Stimulated activated CD4-positive, alpha-beta T cell treated with anti-CD3 and anti-CD28 coated beads, Interleukin-4, amount 100 ng/mL, for 1 hour (primary cell): Measurements from ENCODE around the gene SYN1.

Experiments used
- DNase-seq: peaks from one replicate; pipeline ENCODE4 v3.0.0-alpha.2; 2020

The SYN1 gene

DNA sequence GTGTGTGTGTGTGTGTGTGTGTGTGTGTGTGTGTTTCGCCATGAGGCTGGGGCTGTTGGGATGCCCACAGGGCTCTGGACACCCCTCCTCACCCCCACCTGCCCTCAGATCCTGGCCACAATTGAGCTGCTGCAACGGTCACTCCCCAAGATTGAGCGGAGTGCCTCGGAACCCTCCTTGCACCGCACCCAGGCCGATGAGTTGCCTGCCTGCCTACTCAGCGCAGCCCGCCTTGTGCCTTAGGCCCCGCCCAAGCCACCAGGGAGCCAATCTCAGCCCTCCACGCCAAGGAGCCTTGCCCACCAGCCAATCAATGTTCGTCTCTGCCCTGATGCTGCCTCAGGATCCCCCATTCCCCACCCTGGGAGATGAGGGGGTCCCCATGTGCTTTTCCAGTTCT, 48.4 kb downstream of the SYN1 start:
- DNase-seq, result no peak

DNA sequence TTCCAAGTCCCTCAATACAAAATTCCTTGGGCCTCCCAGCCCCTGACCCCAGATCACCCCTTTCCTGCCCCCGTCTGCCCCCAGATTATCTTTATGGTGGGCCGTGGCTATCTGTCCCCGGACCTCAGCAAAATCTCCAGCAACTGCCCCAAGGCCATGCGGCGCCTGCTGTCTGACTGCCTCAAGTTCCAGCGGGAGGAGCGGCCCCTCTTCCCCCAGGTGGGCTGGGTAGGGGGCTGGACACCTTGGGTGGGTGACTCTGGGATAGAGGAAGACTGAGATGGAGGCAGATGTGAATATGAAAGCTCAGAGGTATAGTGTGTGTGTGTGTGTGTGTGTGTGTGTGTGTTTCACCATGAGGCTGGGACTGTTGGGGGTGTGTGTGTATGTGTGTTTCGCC, 48.9 kb downstream of the SYN1 start:
- no peak for DNase-seq

DNA sequence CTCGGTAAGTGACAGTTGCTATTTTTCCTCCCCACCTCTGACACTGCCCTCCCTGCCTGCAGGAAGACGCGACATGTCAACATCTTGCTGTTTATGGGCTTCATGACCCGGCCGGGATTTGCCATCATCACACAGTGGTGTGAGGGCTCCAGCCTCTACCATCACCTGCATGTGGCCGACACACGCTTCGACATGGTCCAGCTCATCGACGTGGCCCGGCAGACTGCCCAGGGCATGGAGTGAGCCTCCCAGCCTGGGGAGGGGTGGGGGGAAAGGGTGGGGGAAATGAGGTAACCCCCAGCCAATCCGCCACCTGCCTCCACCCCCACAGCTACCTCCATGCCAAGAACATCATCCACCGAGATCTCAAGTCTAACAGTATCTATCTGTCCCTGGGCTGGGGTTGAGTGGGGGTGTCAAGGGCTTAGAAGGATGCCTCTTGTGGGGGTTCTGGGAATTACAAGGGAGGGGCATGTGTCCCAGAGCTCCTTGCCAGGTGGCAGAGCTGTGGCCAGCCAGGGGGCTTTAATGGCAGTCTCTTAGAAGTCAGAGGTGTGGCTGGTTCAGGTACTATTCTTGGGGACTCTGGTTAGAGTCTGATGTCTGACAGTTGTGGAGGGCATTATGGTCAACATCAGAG, 50.9 kb downstream of the SYN1 start:
- DNase-seq, result peak; percentile 24

DNA sequence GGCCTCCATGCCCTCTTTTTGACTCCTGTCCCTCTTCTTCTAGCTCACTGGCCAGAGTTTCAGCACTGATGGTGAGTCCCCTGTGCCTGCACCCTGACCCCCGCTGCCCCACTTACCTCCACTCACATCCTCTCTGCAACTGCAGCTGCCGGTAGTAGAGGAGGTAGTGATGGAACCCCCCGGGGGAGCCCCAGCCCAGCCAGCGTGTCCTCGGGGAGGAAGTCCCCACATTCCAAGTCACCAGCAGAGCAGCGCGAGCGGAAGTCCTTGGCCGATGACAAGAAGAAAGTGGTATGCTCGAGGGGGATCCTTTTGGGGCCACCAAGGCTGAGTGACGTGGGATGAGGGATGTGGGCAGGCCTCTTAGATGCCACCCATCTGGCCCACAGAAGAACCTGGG, 52.8 kb downstream of the SYN1 start:
- DNase-seq, result no peak

DNA sequence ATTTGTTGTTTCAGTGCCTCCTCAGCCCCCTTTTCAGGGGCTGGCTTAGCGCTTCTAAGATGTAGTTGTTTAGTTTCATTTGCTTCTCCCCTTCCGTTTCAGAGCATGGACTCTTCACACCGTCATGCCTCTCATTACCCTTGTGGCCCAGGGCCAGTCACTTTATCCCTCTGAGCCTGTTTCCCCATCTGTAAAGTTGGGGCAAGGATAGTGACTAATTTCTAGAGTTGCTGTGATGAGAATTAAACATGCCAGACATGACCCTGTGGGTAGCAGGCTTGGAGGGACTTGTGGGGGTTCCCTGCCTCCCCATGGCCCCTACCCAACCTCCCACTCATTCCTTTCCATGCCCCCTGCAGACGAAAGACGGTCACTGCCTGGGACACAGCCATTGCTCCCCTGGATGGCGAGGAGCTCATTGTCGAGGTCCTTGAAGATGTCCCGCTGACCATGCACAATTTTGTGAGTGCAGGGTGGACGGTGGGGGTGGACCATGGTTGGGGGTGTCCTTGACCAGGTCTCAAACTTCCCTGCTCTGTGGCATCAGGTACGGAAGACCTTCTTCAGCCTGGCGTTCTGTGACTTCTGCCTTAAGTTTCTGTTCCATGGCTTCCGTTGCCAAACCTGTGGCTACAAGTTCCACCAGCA, 55.1 kb downstream of the SYN1 start:
- no peak for DNase-seq

DNA sequence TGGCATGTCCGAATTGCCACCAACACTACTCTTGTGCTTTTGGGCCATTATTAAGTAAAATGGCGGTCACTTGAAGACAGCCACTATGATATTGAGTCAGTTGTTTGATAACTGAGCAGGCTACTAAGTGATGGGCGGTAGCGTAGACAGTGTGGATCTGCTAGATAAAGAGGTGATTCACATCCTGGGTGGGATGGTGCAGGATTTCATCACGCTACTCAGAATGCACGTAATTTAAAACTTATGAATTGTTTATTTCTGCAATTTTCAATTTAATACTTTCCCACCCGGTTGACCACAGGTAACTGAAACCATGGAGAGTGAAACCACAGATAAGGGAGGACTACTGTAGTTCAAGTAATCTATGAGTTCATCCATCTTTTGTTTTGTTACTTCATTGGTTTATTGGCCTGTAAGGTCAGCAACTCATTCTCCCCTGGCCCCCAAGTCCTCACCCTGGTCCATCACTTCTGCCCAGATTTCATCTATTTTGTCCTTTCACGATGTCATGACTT, 55.8 kb downstream of the SYN1 start:
- no peak for DNase-seq

DNA sequence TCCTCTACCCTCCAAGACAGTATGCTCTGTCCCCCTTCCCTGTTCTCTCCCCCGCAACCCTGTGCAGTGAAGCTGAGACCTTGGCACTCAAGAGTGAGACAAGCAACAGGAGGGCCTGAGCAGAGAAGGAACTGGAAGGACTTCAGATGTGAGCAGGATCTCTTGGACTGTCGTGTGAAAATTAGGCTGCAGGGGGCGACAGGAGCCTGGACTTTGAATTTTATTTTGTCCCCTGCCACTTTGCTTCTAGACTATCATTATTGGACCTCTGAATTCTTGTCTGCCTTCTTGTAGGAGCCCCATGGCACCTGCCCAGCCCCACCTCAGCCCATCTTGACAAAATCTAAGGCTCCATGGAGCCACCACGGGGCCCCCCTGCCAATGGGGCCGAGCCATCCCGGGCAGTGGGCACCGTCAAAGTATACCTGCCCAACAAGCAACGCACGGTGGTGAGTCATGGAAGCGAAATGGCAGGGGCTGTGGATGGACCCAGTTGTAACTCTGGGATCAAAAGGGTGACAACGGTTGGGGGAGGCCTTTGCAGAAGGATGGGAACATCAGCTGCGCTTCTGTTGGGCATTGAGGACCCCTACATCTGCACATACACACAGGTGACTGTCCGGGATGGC, 56.9 kb downstream of the SYN1 start:
- peak; percentile 30 for DNase-seq

DNA sequence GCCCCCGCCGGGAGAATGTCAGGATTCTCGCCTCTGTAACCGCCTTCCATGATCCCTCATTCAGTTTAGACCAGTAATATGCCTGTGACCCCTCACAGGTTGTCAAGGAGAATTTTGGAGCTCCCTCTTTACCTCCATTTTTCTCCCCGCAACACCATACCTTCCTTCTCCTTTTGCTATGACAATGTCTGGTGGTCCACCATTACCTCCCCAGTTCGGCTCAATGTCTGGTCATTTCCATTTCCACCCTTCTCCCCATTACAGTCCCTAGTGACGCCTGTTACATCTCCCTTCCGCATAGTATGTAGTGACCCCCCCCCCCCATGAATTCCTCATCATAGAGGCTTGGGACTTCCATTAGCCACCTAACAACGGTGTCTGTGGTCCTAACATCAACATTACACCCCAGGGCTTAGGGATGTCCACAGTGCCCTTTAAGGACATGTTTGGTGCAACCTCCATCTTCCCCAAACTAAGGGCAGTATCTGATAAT, 58.0 kb downstream of the SYN1 start:
- no peak for DNase-seq

DNA sequence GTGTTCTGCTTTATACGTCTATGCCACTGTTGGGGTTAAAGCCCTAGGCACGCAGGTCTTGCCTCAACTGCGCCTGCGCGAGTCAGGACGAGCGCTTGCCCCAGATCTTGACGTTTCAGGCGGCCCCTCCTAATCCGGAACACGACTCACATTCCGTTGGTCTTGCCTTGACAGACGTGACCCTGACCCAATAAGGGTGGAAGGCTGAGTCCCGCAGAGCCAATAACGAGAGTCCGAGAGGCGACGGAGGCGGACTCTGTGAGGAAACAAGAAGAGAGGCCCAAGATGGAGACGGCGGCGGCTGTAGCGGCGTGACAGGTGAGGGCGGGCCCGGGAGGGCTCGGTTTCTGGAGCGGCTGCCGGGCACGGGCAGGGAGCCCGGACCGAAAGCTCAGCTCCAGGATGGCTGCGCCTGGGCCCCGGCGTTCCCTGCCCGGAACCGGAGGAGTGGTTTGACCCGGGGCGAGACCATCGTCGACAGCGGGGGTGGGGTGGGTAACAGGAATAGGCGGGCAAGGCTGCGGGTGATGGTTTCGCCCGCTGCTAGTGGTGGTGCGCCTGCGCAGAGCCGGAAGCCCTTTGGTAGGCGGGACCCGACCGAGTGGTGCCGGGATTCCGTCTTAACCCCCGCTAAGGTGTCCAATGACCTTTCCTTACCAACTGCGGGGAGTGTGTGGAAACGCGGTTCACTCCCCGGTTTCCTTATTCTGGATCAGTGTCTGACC, 58.6 kb downstream of the SYN1 start, which contains the start of gene ARAF:
ARAF (plus strand) TSS at position 272 of the 725 bp plus-strand sequence. CDS start 1,763 bp downstream, outside the sequence.
- DNase-seq, result peak; percentile 90

DNA sequence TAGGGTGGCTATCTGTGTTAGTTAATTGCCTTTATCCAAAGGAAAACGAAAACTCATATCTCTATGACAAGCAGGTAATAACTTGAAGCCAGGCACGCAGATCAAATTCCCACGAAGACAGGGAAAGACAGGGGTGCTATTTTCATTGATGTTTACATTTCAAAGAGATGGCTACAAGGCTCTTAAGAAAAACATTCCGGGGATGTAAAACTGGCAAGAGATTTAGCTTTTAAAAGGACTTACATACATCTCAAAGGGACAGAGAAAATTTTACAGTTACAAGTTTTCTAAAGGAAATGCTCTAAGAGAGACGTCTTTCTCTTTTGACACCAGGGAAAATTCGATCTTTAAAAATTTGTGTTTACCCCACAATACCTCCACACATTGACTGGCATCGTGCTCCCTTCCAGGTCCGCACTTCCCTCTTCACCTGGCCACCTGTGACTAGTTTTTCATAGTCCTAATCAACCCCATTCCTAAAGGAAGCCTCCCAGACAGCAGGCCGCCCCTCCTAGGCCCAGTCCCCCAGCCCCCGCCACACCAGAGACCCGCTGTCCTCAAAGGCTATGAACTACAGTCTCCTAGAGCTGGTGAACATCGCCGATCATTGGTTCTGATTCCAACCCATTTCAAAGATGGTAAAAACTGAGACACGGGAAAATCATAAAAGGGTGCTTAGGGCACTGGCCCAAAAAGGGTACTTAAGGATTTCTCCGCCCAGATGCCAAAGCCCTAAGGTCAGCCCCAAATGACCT, 59.3 kb downstream of the SYN1 start:
- no peak for DNase-seq

DNA sequence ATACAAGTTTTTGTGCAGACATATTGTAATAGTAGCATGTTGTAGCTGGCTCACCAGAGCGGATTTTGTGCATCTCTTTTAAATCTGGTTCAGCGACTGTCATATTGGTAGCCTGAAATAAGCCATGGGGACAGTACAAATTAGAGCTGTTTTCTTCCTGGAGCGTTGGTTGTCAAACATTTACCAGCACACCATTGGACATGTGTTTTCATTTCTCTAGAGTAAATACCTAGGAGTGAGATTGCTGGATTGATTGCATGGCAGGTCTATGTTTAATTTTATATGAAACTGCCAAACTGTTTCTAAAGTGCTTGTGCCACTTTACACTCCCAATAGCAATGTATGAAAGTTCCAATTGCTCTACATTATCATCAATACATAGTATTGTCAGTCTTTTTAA, 61.2 kb downstream of the SYN1 start:
- DNase-seq, result no peak

DNA sequence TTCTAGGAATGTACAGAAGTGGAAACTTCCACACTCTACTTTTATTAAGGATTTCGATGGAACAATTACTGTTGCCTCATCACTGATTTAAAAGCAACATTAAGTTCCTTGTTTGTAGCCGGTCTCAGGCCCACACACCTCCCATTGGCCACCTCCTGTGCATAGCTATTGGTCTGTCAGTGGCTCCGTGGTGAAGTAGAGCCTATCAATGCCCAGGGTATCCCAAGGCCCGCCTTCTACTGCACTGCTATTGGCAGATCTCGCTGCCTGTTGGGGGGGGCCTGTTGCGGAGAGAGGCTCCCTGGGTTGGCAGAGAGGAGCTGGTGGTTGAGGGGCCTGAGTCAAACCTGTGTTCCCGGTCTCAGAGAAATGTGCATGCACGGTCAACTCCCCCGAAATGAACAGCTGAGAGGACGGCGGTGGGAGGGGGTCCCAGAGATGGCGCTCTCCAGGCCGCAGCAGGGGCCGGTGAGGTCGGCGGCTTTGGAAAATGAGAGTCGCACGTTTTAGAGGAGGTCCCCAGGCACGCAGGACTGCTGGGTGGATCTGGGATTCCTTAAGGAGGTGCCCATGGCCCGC, 63.5 kb downstream of the SYN1 start:
- DNase-seq, result peak; percentile 76

DNA sequence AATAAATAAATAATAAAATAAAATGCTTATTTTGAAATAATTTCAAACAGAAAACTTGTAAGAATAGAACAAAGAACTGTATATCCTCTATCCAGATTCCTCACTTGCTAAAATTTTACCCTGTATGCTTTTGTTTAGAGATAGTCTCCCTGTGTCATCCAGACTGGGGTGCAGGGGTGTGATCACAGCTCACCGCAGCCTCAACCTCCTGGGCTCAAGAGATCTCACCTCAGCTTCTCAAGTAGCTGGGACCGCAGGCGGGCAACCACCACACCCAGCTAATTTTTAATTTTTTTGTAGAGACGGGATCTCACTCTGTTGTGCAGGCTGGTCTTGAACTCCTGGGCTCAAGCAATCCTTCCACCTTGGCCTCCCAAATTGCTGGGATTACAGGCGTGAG, 76.2 kb downstream of the SYN1 start:
- no peak for DNase-seq

DNA sequence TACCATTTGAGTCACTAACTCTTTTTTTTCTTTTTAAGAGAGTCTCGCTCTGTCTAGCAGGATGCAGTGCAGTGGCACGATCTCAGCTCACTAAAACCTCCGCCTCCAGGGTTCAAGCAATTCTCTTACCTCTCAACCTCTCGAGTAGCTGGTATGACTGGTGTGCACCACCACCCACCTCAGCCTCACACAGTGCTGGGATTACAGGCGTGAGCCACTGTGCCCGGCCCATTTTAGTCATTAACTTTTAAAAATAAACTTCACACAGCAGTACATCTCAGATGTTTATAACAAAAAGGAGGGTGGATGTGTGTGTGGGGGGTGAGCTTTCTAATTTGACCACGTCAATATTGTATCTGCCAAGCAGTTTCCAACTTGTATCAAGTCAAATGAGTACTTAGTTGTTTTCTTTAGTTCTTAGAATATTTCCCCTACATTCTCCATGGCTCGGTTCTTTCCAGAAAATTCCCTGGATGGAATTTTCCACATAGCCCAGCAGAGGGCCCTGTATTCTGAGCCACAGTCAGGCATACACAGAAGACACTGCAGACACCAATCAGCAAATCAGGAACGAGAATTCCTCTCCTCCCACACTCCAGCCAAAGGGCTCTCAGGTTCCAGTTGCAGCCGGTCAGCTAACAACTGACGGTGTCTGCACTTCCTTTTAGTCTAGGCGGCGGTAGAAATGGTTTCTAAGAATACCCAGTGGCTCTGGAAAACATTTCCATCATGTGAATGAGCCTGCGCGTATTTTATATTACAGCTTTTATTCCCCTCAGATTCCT, 78.7 kb downstream of the SYN1 start:
- no peak for DNase-seq

DNA sequence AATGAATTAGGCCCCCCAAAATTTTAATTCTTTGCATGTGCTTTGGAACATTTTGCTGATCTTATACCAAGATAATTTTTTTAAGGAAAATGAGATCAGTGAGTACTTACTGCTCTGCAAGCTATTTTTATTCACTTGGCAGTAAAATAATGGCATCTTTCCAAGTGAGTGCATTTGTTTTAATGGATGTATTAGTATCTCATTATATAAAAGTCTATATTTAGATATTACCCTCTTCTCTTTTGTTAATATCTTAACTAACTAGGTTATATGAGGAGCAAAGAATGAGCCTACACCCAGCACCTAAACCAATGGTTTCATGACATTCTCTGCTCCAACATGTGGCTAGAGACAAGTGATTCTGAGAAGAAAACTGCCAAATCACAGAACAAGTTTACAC, 79.8 kb downstream of the SYN1 start:
- DNase-seq, result no peak

DNA sequence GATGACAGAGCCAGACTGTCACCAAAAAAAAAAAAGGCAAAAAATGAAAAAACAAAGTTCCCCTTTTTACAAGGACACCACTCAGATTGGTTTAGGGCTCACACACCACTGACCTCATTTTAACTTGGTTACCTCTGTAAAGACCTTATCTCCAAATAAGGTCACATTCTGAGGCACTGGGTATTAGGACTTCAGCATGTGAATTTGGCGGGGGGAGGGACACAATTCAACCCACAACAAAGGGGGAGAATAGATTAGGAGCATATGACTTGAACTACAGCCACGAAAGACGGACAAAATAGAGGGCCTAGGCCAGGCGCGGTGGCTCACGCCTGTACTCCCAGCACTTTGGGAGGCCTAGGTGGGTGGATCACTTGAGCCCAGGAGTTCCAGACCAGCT, 89.6 kb downstream of the SYN1 start:
- DNase-seq, result no peak

DNA sequence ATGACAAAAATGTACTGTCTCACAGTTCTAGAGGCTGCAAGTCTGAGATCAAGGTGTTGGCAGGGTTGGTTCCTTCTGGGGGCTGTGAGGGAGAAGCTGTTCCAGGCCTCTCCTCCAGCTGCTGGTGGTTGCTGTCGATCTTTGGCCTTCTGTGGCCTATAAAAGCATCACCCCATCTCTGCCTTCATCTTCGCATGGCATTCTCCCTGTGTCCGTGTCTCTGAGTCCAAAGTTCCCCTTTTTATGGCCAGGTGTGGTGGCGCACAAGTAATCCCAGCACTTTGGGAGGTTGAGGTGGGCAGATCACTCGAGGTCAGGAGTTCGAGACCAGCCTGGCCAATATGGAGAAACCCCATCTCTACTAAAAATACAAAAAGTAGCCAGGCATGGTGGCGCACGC, 90.1 kb downstream of the SYN1 start:
- no peak for DNase-seq

DNA sequence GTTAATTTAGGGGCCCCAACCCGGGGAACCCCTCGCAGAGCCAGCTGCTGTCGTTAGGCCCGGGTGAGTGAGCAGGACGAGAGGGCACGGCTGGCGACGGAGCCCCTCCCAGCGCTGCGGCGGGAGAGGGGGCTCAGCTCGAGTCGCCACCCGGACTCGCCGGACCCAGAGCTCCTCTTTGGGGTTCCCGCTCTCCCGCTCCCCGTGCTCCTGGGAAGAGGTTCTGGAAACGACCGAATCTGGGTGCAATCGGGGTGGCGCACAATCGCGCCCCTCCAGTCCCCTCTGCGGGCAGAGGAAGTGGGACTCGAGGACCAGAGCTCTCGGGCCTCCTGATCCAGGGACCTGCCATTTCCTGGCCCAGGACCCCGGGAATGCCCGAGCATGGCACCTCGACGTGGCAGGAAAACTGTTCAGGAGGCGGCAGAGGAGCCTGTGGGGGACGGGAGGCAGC, 95.9 kb downstream of the SYN1 start:
- DNase-seq, result no peak

DNA sequence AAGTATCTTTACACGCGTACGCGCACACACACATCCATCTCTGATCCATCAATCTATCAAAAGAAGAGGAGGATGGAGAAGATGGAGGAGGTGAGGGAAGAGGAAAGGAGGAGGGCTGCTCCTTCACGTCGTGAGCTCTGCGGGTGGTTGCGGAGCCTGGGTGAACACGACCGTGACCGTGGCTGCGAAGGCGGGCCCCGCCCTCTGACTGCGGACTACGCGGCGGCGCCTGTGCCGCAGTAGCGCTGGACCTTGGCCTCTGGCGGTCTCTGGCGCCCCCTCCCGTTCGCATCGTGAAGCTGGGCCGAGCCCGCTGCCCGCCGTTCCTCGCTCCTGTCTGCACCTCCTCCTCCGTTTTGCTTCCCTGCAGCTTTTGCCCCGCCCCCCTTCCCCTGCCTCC, 96.4 kb downstream of the SYN1 start:
- peak; percentile 81 for DNase-seq
